Endodermal cell (in vitro differentiated cells): ENCODE data around the gene PATZ1. TPM values are rescaled to one million over a fixed set of nuclear protein-coding genes. Genes with fewer than 3 reads are reported as not detected.
A peak's percentile ranks its signal among the peaks of the same experiment; 100 is the strongest.
"Not testable (repeated sequence)": the region's sequence is repeated elsewhere in the genome, so short reads cannot be mapped to it uniquely, and the experiment has no call there.

Experiments used
- DNase-seq: peaks from one replicate; pipeline ENCODE4 v3.0.0-alpha.2; 2017
- H3K27ac ChIP-seq: 2 replicates; pipeline ENCODE4 v1.5.1; 2013; ENCODE audit warnings: mild to moderate bottlenecking, low read depth, low read length, moderate library complexity
- H3K27me3 ChIP-seq: 2 replicates; pipeline ENCODE4 v1.6.1; 2013; ENCODE audit warnings: mild to moderate bottlenecking, low read length, moderate library complexity; ENCODE audit not compliant: insufficient read depth, control insufficient read depth, poor library complexity, severe bottlenecking
- H3K36me3 ChIP-seq: 2 replicates; pipeline ENCODE4 v1.7.0; 2013; ENCODE audit warnings: mild to moderate bottlenecking, low read length, moderate library complexity; ENCODE audit not compliant: control insufficient read depth, insufficient read depth
- H3K4me1 ChIP-seq: one replicate; pipeline ENCODE4 v1.7.0; 2013; ENCODE audit warnings: low read length; ENCODE audit not compliant: control insufficient read depth, insufficient read depth
- H3K4me3 ChIP-seq: 2 replicates; pipeline ENCODE4 v1.5.1; 2013; ENCODE audit warnings: mild to moderate bottlenecking, low read length, moderate library complexity
- H3K9ac ChIP-seq: 2 replicates; pipeline ENCODE4 v1.6.1; 2013; ENCODE audit warnings: mild to moderate bottlenecking, low read length, moderate library complexity; ENCODE audit not compliant: poor library complexity, severe bottlenecking; ENCODE audit errors: extremely low read depth
- H3K9me3 ChIP-seq: 2 replicates; pipeline ENCODE4 v1.6.1; 2013; ENCODE audit warnings: mild to moderate bottlenecking, low read length, moderate library complexity; ENCODE audit not compliant: control insufficient read depth
- H3K27ac Mint-ChIP-seq: 2 replicates; pipeline ENCODE4 v1.8.0; 2020; ENCODE audit warnings: mixed read lengths
- H3K27me3 Mint-ChIP-seq: 2 replicates; pipeline ENCODE4 v1.8.0; 2021; ENCODE audit warnings: mild to moderate bottlenecking, mixed read lengths; ENCODE audit not compliant: insufficient read depth
- H3K36me3 Mint-ChIP-seq: 2 replicates; pipeline ENCODE4 v1.8.0; 2020; ENCODE audit warnings: low read depth, mixed read lengths
- H3K4me1 Mint-ChIP-seq: 2 replicates; pipeline ENCODE4 v1.8.0; 2020; ENCODE audit warnings: mixed read lengths
- H3K4me3 Mint-ChIP-seq: 2 replicates; pipeline ENCODE4 v1.8.0; 2020; ENCODE audit warnings: mild to moderate bottlenecking, moderate library complexity, mixed read lengths
- H3K9me3 Mint-ChIP-seq: 2 replicates; pipeline ENCODE4 v1.8.0; 2020; ENCODE audit warnings: mild to moderate bottlenecking, mixed read lengths
- WGBS, 2 experiments: methylation state at CpG; one replicate each; pipeline versions ENCODE4 v1.1.5 to v1.1.7; 2013; ENCODE audit warnings: missing lambda C conversion rate in 2 of 2, mixed read lengths in 1 of 2; ENCODE audit not compliant: insufficient coverage in 1 of 2, insufficient read length in 1 of 2; 5-methylcytosine and 5-hydroxymethylcytosine counted together
- total RNA-seq, 2 donors: library from RNA; stranded (reverse); fragmentation: NEBNext Ultra II Directional in 1 of 2; extraction: Animal tissue kit (Norgen Biotek cat#: 25700) in 1 of 2; gene quantifications; 2 replicates in 1 of 2; 3 replicates in 1 of 2; pipeline ENCODE4 v1.2.1, GENCODE V29; 2021
- TF ChIP-seq, protein P1 (sequence below): fragments of 200-600 bp; sonication (generic); conservative IDR thresholded peaks from 2 replicates; pipeline ENCODE4 v1.5.0; 2021; ENCODE audit warnings: antibody characterized with exemption, mild to moderate bottlenecking

PATZ1 gene
- total RNA-seq, 2 donors from 2014 or later = 49.2 to 57.1 TPM

DNA sequence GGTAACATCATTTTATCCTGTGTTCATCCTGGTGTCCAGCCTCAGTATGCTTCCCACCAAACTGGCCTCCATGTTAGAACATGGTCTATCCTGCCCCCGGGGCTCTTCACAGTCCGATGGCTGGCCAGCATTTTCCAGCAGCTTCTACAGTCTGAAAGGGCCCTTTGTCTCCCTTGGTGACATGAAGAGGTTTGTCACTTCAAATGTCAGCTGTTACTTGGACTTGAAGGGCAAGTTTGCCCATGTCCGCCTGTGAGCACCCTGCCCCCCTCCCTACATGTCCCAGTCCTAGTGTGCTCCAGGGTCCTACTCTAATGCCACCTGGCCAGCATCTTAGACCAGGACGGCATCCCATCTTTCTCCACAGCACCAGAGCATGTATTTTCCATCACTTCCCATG is 24.7 kb downstream of the PATZ1 start:
- H3K9ac ChIP-seq = no peak overlapping the region
- TF ChIP-seq, protein P1, sequence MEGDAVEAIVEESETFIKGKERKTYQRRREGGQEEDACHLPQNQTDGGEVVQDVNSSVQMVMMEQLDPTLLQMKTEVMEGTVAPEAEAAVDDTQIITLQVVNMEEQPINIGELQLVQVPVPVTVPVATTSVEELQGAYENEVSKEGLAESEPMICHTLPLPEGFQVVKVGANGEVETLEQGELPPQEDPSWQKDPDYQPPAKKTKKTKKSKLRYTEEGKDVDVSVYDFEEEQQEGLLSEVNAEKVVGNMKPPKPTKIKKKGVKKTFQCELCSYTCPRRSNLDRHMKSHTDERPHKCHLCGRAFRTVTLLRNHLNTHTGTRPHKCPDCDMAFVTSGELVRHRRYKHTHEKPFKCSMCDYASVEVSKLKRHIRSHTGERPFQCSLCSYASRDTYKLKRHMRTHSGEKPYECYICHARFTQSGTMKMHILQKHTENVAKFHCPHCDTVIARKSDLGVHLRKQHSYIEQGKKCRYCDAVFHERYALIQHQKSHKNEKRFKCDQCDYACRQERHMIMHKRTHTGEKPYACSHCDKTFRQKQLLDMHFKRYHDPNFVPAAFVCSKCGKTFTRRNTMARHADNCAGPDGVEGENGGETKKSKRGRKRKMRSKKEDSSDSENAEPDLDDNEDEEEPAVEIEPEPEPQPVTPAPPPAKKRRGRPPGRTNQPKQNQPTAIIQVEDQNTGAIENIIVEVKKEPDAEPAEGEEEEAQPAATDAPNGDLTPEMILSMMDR = no peak
- peaks cover 31% of the 10 kb centered on the region for H3K36me3 ChIP-seq
- H3K27me3 Mint-ChIP-seq = no peaks in the 10 kb centered on the region
- peaks cover under 1% of the 10 kb centered on the region for H3K9me3 Mint-ChIP-seq
- no peak overlapping the region for H3K27ac Mint-ChIP-seq
- 98 to 100% methylated on average over 1 to 4 of the region's 4 CpGs for WGBS, 2 experiments
- no peak for DNase-seq
- no peak overlapping the region for H3K4me3 ChIP-seq
- no peak overlapping the region for H3K4me3 Mint-ChIP-seq
- H3K27ac ChIP-seq = no peak overlapping the region
- H3K9me3 ChIP-seq = peaks cover under 1% of the 10 kb centered on the region
- no peaks in the 10 kb centered on the region for H3K27me3 ChIP-seq
- H3K36me3 Mint-ChIP-seq = peaks cover 21% of the 10 kb centered on the region
- peaks cover 4% of the 10 kb centered on the region for H3K4me1 ChIP-seq
- peaks cover 9% of the 10 kb centered on the region for H3K4me1 Mint-ChIP-seq

DNA sequence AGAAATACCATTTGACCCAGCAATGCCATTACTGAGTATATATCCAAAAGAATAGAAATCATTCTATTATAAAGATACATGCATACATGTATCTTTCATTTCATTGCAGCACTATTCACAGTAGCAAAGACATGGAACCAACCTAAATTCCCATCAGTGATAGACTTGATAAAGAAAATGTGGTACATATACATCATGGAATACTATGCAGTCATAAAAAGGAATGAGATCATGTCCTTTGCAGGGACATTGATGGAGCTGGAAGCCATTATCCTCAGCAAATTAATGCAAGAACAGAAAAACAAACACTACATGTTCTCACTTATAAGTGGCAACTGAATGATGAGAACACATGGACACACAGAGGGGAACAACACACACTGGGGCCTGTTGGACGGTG is 31.9 kb downstream of the PATZ1 start:
- WGBS, 2 experiments = 89 to 100% methylated on average over 1 of the region's 1 CpG

DNA sequence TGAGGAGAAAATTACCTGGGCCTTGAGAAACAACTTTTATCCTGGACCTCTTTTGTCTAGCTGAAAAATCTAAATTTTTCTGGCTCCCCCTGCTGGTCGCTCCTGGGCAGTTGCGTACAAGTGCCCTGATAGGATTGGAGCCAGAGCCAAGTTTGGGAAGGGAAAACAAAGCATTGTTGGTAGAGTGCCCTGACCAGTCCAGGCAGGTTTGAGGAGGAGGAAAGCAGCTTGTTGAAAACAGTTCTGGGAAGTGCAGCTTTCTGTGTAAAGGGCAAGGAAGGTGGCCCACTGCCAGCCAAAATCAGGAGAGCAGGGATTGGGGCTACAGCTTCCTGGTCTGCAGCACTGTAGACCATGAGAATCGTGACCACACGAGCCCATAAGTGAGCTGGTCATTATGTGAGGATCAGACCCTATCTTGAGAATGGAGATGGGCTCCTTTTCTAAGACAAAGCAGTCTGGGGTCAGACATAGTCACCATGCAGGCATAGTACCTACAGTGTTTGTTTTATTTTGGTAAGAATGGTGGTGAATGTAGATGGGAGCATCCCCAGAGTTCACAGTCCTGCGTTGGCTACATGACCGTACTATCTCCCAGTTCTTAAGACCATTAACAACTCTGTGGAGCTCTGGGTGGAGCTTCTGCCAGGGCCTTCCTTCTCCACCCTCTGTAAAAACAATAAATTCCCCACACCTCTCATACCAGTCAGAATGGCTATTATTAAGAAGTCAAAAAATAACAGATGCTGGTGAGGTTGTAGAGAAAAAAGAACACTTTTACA is 32.6 kb downstream of the PATZ1 start:
- 57 to 63% methylated on average over 4 to 6 of the region's 6 CpGs for whole genome bisulfite sequencing, 2 experiments
- Histone ChIP-seq H3K4me1 (no peaks in the 10 kb centered on the region), H3K27me3 (no peaks in the 10 kb centered on the region), H3K9ac (no peak overlapping the region), H3K4me3 (no peak overlapping the region), H3K9me3 (peaks cover 21% of the 10 kb centered on the region), H3K36me3 (no peaks in the 10 kb centered on the region), H3K27ac (no peak overlapping the region)
- H3K27ac Mint-ChIP-seq = peak overlapping the region; percentile 41
- no peak overlapping the region for H3K4me3 Mint-ChIP-seq
- H3K4me1 Mint-ChIP-seq = peaks cover 3% of the 10 kb centered on the region
- peaks cover 22% of the 10 kb centered on the region for H3K9me3 Mint-ChIP-seq
- TF ChIP-seq, protein P1 = peak; percentile 95
- no peaks in the 10 kb centered on the region for H3K36me3 Mint-ChIP-seq
- no peaks in the 10 kb centered on the region for H3K27me3 Mint-ChIP-seq
- DNase-seq = peak; percentile 92

More for the DNA sequence above, 31.9 kb downstream of the PATZ1 start:
- not testable (repeated sequence) for H3K4me3 ChIP-seq, H3K4me3 Mint-ChIP-seq, H3K27ac Mint-ChIP-seq, H3K36me3 Mint-ChIP-seq, H3K27me3 Mint-ChIP-seq, H3K4me1 ChIP-seq, H3K4me1 Mint-ChIP-seq, H3K36me3 ChIP-seq, H3K9ac ChIP-seq, H3K27me3 ChIP-seq, H3K27ac ChIP-seq, DNase-seq
- H3K9me3 Mint-ChIP-seq = peaks cover 22% of the 10 kb centered on the region
- H3K9me3 ChIP-seq = peaks cover 21% of the 10 kb centered on the region
